K562 (cell line): ENCODE measurements around the gene TRMT2A. TPM values are rescaled to one million over a fixed set of nuclear protein-coding genes. Genes with fewer than 3 reads are reported as not detected.

Experiments used
- COPS2 ChIP-seq: fragments of 450-650 bp; conservative IDR thresholded peaks from 2 replicates; pipeline ENCODE4 v1.6.1; 2016; ENCODE audit warnings: mild to moderate bottlenecking, moderate library complexity
- GMEB1 ChIP-seq: fragments of 250-450 bp; sonication (Bioruptor Pico); IDR thresholded peaks from 2 replicates; pipeline ENCODE4 v1.4.0; 2020; ENCODE audit warnings: mild to moderate bottlenecking
- HDGF ChIP-seq: fragments of 450-650 bp; IDR thresholded peaks from 2 replicates; pipeline ENCODE4 v1.6.1; 2016
- SIX5 ChIP-seq, 2 experiments: IDR thresholded peaks; 2 replicates each; pipeline ENCODE4 v1.6.1; 2011; ENCODE audit warnings: low read length in 2 of 2, borderline replicate concordance in 1 of 2, low read depth in 1 of 2, mild to moderate bottlenecking in 1 of 2, moderate library complexity in 1 of 2; ENCODE audit not compliant: insufficient read depth in 1 of 2
- SNAPC5 ChIP-seq: fragments of 250-450 bp; sonication (Bioruptor Pico); IDR thresholded peaks from 2 replicates; pipeline ENCODE4 v1.8.0; 2021; ENCODE audit warnings: moderate library complexity, mild to moderate bottlenecking, inconsistent platforms
- SNIP1 ChIP-seq: fragments of 450-650 bp; IDR thresholded peaks from 2 replicates; pipeline ENCODE4 v1.7.1; 2017; ENCODE audit warnings: low read depth, mild to moderate bottlenecking
- ZBTB11 ChIP-seq, 3 experiments: fragments of 200-800 bp in 1 of 3; fragments of 250-450 bp in 1 of 3; fragments of 450-650 bp in 1 of 3; sonication (Bioruptor Pico) in 1 of 3; sonication (Bioruptor generic) in 1 of 3; formaldehyde crosslinking in 1 of 3; IDR thresholded peaks; 2 replicates each; pipeline versions ENCODE4 v1.6.1 to v1.8.0; 2016 to 2022; ENCODE audit warnings: mild to moderate bottlenecking in 2 of 3, missing genetic modification characterization in 2 of 3, missing compliant biosample characterization in 1 of 3, moderate library complexity in 1 of 3
- ZNF407 ChIP-seq: fragments of 450-650 bp; IDR thresholded peaks from 2 replicates; pipeline ENCODE4 v1.6.1; 2016; ENCODE audit warnings: low read depth
- polyA plus RNA-seq, 8 experiments: library from polyadenylated mRNA; depleted of rRNA in 4 of 8; stranded (reverse) in 5 of 8; unstranded in 3 of 8; fragments of >200 nt; fragmentation: Nextera tagmentation in 2 of 8; fragmentation: Illumina TruSeq in 1 of 8; extraction: Ambion mirVana in 2 of 8; extraction: Trizol in 1 of 8; gene quantifications; 2 replicates each; pipeline versions ENCODE4 v1.2.1 to v1.2.3, GENCODE V29; 2011 to 2014; ENCODE audit warnings: inconsistent platforms in 1 of 8, missing spikeins in 1 of 8
- total RNA-seq, 7 experiments: library from RNA; depleted of rRNA in 6 of 7; stranded (reverse); fragments of >200 nt in 6 of 7; fragmentation: Illumina TruSeq in 2 of 7; extraction: Trizol in 2 of 7; gene quantifications; 2 replicates each; pipeline versions ENCODE4 v1.2.1 to v1.2.3, GENCODE V29; 2011 to 2021; ENCODE audit warnings: low replicate concordance in 1 of 7

The TRMT2A gene
- total and polyA plus RNA-seq, 9 of the 15 experiments (the other 6 are each of a cell fraction or from before 2014, with no cell fraction given), result 1.6 to 265 (median 140) TPM

- 0 out of 2 replicates have a peak, but pooled peaks have one; percentile 21 for TF ChIP-seq ZNF407
- no peak for TF ChIP-seq SNIP1
- no peak for TF ChIP-seq COPS2
- TF ChIP-seq HDGF, result no peak
- no peak for TF ChIP-seq SIX5 (IDR thresholded peaks at IDR 0.05; ENCODE audit: borderline replicate concordance in 1 of 2, insufficient read depth in 1 of 2, low read depth in 1 of 2, low read length in 2 of 2)
- no peak for TF ChIP-seq ZBTB11 (CRISPR knock-in tag; IDR thresholded peaks at IDR 0.05)
- TF ChIP-seq SNAPC5, result no peak
- TF ChIP-seq GMEB1 (CRISPR knock-in tag), result no peak
Observed at GRCh38 chr22:20127869-20128618, 11.0 kb upstream of the TRMT2A start (continued).
